ENCODE data around the gene PDE11A.

The PDE11A gene

GRCh38 chr2:177709986-177710401 lies 362.6 kb downstream of the PDE11A start:
- Histone ChIP-seq H3K27me3 (ENCODE audit: low read length) (no peaks in the 10 kb centered on the region), H3K4me3 (ENCODE audit: insufficient read depth, low read length, poor library complexity, severe bottlenecking) (no peak overlapping the region), H4K20me1 (ENCODE audit: low read depth, low read length) (no peaks in the 10 kb centered on the region), H3K9me2 (replicated peaks; ENCODE audit: insufficient read depth, low read length) (no peaks in the 10 kb centered on the region), H3K9me3 (ENCODE audit: insufficient read depth, low read length) (no peaks in the 10 kb centered on the region), H3F3A (ENCODE audit: insufficient read depth) (no peaks in the 10 kb centered on the region), H3K4me2 (ENCODE audit: low read depth, low read length, poor library complexity, severe bottlenecking) (no peak overlapping the region), H3K36me3 (ENCODE audit: low read length) (no peaks in the 10 kb centered on the region), H3K27ac (ENCODE audit: low read depth, low read length) (no peak overlapping the region), H3K79me2 (ENCODE audit: insufficient read depth, low read length) (no peaks in the 10 kb centered on the region), H3K9ac (ENCODE audit: low read length) (no peak overlapping the region), H2AFZ (ENCODE audit: low read depth, low read length, severe bottlenecking) (no peak overlapping the region)
- TF ChIP-seq EZH2phosphoT487 (conservative IDR thresholded peaks at IDR 0.05; ENCODE audit: low read length) = no peak
- TF ChIP-seq, protein P1, sequence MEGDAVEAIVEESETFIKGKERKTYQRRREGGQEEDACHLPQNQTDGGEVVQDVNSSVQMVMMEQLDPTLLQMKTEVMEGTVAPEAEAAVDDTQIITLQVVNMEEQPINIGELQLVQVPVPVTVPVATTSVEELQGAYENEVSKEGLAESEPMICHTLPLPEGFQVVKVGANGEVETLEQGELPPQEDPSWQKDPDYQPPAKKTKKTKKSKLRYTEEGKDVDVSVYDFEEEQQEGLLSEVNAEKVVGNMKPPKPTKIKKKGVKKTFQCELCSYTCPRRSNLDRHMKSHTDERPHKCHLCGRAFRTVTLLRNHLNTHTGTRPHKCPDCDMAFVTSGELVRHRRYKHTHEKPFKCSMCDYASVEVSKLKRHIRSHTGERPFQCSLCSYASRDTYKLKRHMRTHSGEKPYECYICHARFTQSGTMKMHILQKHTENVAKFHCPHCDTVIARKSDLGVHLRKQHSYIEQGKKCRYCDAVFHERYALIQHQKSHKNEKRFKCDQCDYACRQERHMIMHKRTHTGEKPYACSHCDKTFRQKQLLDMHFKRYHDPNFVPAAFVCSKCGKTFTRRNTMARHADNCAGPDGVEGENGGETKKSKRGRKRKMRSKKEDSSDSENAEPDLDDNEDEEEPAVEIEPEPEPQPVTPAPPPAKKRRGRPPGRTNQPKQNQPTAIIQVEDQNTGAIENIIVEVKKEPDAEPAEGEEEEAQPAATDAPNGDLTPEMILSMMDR (IDR thresholded peaks at IDR 0.05; ENCODE audit: insufficient read depth, low read length, poor library complexity, severe bottlenecking) = no peak

DNA sequence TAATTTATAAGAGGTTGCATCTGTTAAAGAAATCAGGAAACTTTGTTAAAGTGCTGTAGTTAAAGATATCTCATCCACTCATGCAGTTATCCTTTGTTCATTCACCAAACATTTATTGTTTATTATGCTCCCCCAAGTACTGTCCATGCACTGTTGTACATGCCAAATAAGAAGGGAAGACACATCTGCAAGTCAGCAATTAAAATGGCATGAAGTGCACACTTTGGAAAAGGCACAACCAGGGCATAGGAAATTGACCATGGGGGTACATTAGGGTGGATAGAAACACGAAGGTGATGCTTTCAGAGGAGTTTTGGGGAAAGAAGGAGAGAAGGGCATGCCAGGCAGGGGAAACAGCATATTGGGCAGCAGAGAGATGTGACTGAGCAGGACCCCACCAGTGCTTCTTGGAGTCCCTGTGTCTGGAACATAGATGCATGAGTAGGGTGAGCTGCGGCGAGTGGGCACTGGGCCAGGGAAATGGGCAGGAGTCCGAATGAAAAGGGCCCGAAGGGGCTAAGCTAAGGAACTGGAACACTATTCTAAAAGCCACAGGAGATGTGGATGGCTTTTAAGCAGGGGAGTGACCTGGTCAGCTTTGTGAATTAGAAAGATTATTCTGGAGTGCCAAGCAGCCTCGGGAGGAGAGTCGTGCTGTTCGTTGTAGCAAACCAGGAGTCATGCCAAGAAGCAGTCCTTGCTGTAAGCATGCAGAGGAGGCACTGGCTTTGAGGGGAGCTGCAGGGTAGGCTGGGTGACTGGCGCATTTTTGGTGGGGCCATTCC lies 363.7 kb downstream of the PDE11A start:
- Histone ChIP-seq H3F3A (ENCODE audit: insufficient read depth) (no peaks in the 10 kb centered on the region), H3K4me3 (ENCODE audit: insufficient read depth, low read length, poor library complexity, severe bottlenecking) (no peak overlapping the region), H3K9ac (ENCODE audit: low read length) (no peak overlapping the region), H3K27me3 (ENCODE audit: low read length) (no peaks in the 10 kb centered on the region), H3K4me2 (ENCODE audit: low read depth, low read length, poor library complexity, severe bottlenecking) (no peak overlapping the region), H3K9me2 (replicated peaks; ENCODE audit: insufficient read depth, low read length) (no peaks in the 10 kb centered on the region), H3K27ac (ENCODE audit: low read depth, low read length) (no peak overlapping the region), H2AFZ (ENCODE audit: low read depth, low read length, severe bottlenecking) (no peak overlapping the region), H3K36me3 (ENCODE audit: low read length) (no peaks in the 10 kb centered on the region), H4K20me1 (ENCODE audit: low read depth, low read length) (no peaks in the 10 kb centered on the region), H3K9me3 (ENCODE audit: insufficient read depth, low read length) (no peaks in the 10 kb centered on the region), H3K79me2 (ENCODE audit: insufficient read depth, low read length) (no peaks in the 10 kb centered on the region)
- no peak for TF ChIP-seq EZH2phosphoT487 (conservative IDR thresholded peaks at IDR 0.05; ENCODE audit: low read length)
- TF ChIP-seq, protein P1 (IDR thresholded peaks at IDR 0.05; ENCODE audit: insufficient read depth, low read length, poor library complexity, severe bottlenecking) = no peak

DNA sequence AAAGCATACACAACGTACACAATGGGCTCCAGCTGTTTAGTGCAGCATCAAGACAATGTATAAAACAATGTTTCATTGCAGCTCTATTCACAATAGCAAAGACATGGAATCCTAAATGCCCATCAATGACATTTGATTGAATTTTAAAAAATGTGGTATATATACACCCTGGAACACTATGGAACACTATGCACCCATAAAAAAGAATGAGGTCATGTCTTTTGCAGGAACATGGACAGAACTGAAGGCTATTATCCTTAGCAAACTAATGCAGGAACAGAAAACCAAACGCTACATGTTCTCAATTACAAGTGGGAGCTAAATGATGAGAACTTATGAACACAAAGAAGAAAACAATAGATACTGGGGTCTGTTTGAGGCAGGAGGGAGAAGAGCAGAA lies 364.5 kb downstream of the PDE11A start:
- no peaks in the 10 kb centered on the region for H3K36me3 ChIP-seq (ENCODE audit: low read length)
- TF ChIP-seq, protein P1 (IDR thresholded peaks at IDR 0.05; ENCODE audit: insufficient read depth, low read length, poor library complexity, severe bottlenecking) = no peak
- no peaks in the 10 kb centered on the region for H3K9me2 ChIP-seq (replicated peaks; ENCODE audit: insufficient read depth, low read length)
- no peak overlapping the region for H3K9ac ChIP-seq (ENCODE audit: low read length)
- H2AFZ ChIP-seq (ENCODE audit: low read depth, low read length, severe bottlenecking) = no peak overlapping the region
- H3K27me3 ChIP-seq (ENCODE audit: low read length) = no peaks in the 10 kb centered on the region
- H3K9me3 ChIP-seq (ENCODE audit: insufficient read depth, low read length) = no peaks in the 10 kb centered on the region
- no peaks in the 10 kb centered on the region for H3F3A ChIP-seq (ENCODE audit: insufficient read depth)
- no peak overlapping the region for H3K27ac ChIP-seq (ENCODE audit: low read depth, low read length)
- H3K79me2 ChIP-seq (ENCODE audit: insufficient read depth, low read length) = no peaks in the 10 kb centered on the region
- H4K20me1 ChIP-seq (ENCODE audit: low read depth, low read length) = no peaks in the 10 kb centered on the region
- H3K4me3 ChIP-seq (ENCODE audit: insufficient read depth, low read length, poor library complexity, severe bottlenecking) = no peak overlapping the region
- H3K4me2 ChIP-seq (ENCODE audit: low read depth, low read length, poor library complexity, severe bottlenecking) = no peak overlapping the region

Data from SU-DHL-6 (cell line).